Erythroblast (primary cell): ENCODE data around the gene DNAJC24.

Source experiments
- GATA1 ChIP-seq: IDR thresholded peaks from 2 replicates; pipeline ENCODE4 v1.6.1; 2011; ENCODE audit warnings: low read depth, mild to moderate bottlenecking, control low read depth, low read length, moderate library complexity
- POLR2A ChIP-seq: IDR thresholded peaks from 2 replicates; pipeline ENCODE4 v1.6.1; 2011; ENCODE audit warnings: mild to moderate bottlenecking, low read length

DNA sequence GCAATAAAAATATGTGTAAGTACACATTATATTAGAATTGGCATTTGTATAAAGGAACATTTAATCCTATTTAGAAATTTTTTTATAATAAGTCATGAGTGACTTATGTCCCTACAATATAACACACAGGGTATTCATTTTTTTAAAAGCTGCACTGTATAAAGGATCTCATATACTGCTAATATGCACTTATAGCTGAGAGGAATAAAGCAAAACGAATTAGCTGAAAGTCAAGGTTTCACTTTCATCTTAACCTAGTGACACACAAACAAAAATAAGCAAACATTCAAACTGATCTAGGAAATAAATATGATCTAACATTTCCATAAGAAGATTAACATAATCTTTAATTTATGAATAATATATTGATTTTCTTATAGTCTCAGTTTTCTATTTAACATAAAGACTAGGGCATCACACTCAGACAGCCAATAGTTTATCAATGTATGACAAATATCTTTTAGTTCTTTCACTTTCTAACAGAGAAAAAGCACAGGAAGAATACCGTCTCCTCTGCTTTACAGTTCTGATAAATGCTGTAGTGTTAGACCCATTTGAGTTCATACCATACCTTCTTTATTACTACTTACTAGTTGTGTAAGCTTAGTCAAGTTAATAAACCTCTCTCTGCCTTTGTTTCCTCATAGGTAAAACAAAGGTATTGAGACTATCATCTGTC lies 43.1 kb upstream of the DNAJC24 start:
- no peak for TF ChIP-seq POLR2A
- TF ChIP-seq GATA1 = no peak
